Measurements from ENCODE around the gene NR4A1.

Gene NR4A1

DNA sequence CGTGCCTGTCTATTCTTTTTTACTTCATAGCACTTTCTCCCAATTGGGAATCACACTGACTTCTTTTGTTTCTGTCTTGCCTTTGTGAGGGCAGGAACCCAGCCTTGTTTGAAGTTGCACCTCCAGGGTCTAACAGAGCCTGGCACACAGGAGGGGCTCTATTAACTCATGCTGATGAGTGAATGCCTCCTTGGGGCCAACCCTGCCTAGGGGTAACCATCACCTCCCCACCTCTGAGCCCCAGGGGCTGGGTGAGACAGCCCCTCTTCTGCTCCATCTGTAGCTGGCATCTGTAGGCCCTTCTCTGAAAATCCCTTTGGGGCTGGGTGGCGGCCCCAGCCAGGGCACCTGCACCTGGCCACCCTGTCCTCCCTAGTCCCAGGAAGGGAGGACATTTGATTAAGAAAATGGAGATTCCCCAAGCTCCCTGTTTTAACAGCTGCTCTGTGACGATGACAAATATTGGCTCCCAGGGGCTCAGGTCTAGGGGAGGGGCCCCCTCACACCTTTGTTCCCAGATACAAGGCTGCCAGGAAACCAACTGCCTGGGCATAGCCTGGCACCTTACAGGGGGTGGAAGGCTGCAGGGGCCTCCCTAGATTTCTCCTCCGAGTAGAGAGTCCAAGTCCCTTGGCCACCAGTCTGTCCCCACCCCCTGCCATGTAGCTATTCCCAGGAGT lies 32.7 kb upstream of the NR4A1 start:
- H3K36me3 ChIP-seq (ENCODE audit: control insufficient read depth in 5 of 5, insufficient read depth in 5 of 5, low read length in 5 of 5) = peaks cover 0 to 16% (median 9%) of the 10 kb centered on the region in 5 donors
- no peaks in the 10 kb centered on the region for H3K9me3 ChIP-seq (ENCODE audit: control insufficient read depth in 5 of 5, low read length in 5 of 5)
- H3K9ac ChIP-seq (ENCODE audit: low read length in 5 of 5) = no peak overlapping the region
- no peak overlapping the region for H3K27ac ChIP-seq (ENCODE audit: low read depth, low read length)
- no peak overlapping the region for H3K4me3 ChIP-seq (ENCODE audit: low read depth in 1 of 5, low read length in 5 of 5)
- peaks cover 0 to 17% (median 10%) of the 10 kb centered on the region in 5 donors for H3K4me1 ChIP-seq (ENCODE audit: control insufficient read depth in 5 of 5, insufficient read depth in 5 of 5, low read length in 5 of 5)
- H3K27me3 ChIP-seq (ENCODE audit: control insufficient read depth in 5 of 5, insufficient read depth in 4 of 5, low read length in 5 of 5) = peaks cover 0 to 3% (median 0%) of the 10 kb centered on the region in 5 donors

DNA sequence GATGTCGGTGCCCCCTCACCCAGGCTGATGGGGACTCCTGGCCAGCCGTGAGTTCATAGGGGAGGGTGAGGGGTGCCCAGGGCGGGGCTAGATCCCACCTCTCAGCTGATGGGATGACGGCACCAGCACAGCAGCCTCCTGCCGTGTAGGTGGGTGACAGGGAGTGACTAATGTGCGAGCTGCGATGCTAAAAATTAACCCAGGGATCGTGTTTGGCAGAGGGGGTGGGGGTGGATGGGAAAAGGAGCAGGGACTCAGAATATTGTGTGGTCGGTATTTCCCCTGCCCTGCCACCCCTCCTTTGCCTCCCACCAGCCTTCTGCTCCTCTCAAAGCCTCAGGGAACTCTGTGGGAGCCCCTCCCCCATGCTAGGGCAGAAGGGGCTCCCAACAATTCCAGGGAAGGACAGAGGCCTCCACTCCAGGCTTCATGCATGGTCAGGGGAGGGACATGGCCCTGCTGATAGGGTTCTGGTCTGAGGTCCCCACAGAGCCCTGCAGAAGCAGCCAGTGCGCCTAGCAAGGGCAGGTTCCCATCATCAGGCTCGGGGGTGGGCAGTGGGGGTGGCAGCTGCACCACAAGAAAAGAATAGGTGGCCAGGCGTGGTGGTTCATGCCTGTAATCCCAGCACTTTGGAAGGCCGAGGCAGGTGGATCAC lies 32.0 kb upstream of the NR4A1 start:
- Histone ChIP-seq H3K27me3 (ENCODE audit: control insufficient read depth in 5 of 5, insufficient read depth in 4 of 5, low read length in 5 of 5) (peaks cover 0 to 3% (median 0%) of the 10 kb centered on the region in 5 donors), H3K4me3 (ENCODE audit: low read depth in 1 of 5, low read length in 5 of 5) (no peak overlapping the region), H3K9me3 (ENCODE audit: control insufficient read depth in 5 of 5, low read length in 5 of 5) (no peaks in the 10 kb centered on the region), H3K4me1 (ENCODE audit: control insufficient read depth in 5 of 5, insufficient read depth in 5 of 5, low read length in 5 of 5) (peaks cover 0 to 23% (median 16%) of the 10 kb centered on the region in 5 donors), H3K27ac (ENCODE audit: low read depth, low read length) (no peak overlapping the region), H3K9ac (ENCODE audit: low read length in 5 of 5) (no peak overlapping the region), H3K36me3 (ENCODE audit: control insufficient read depth in 5 of 5, insufficient read depth in 5 of 5, low read length in 5 of 5) (peaks cover 0 to 10% (median 3%) of the 10 kb centered on the region in 5 donors)

DNA sequence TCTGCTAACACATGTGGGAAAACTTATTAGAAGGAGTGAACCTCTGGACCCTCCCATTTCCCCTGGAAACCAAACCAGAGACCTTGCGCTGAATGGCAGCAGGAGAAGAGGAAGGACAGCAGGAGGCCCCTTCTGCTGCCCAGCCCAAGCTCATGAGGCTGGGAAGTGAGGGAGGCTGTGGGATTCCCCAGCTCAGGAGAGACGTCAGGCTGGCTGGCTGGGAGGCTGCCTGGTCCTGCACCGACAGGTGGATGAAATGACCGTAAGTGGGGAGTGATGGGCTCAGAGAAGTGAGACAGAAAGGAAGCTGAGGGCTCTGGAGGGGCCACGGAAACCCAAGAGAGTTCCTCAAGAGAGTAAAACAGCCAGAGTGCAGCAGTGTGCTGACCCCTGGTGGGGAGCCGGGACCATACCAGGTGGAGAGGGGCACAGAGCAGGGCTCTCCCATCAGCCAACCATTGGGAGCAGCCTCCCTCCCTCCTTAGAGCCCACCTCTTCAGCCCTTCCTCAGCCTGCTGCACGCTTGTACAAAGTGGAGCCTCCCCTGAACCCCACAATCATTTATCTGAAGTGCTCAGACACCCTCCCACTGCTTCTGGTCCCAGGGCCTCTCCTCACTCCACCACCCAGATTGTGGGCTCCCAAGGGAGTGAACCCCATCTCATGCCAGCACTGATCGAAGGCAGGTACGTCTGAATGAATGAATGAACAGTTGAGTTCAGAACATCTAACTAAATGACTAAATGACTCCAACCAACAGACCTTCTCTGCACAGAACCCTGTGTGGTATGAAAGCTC lies 30.5 kb upstream of the NR4A1 start:
- Histone ChIP-seq H3K9me3 (ENCODE audit: control insufficient read depth in 5 of 5, low read length in 5 of 5) (no peaks in the 10 kb centered on the region), H3K4me1 (ENCODE audit: control insufficient read depth in 5 of 5, insufficient read depth in 5 of 5, low read length in 5 of 5) (peaks cover 0 to 38% (median 28%) of the 10 kb centered on the region in 5 donors), H3K27ac (ENCODE audit: low read depth, low read length) (no peak overlapping the region), H3K36me3 (ENCODE audit: control insufficient read depth in 5 of 5, insufficient read depth in 5 of 5, low read length in 5 of 5) (peaks cover 0 to 3% (median 0%) of the 10 kb centered on the region in 5 donors), H3K9ac (ENCODE audit: low read length in 5 of 5) (no peak overlapping the region), H3K4me3 (ENCODE audit: low read depth in 1 of 5, low read length in 5 of 5) (no peak overlapping the region), H3K27me3 (ENCODE audit: control insufficient read depth in 5 of 5, insufficient read depth in 4 of 5, low read length in 5 of 5) (peaks cover 0 to 3% (median 0%) of the 10 kb centered on the region in 5 donors)

DNA sequence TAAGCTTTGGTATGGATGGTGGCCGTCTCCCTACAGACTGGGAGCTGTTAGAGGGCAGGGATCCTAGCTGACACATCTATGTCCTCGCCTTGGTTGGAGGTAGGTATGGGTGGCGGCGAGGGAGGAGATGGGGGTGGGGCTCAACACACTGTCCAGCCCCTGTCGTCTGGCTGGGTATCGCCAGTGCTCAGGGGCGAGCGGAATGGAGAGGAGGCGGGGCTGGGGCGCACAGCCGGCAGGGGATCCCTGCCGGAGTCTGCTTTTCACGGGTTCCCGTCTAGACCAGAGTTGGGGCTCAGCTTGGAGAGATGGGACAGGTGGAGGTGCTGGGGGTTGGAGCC lies 28.4 kb upstream of the NR4A1 start:
- Histone ChIP-seq H3K27ac (ENCODE audit: low read depth, low read length) (no peak overlapping the region), H3K36me3 (ENCODE audit: control insufficient read depth in 5 of 5, insufficient read depth in 5 of 5, low read length in 5 of 5) (no peaks in the 10 kb centered on the region), H3K27me3 (ENCODE audit: control insufficient read depth in 5 of 5, insufficient read depth in 4 of 5, low read length in 5 of 5) (peaks cover 0 to 3% (median 0%) of the 10 kb centered on the region in 5 donors), H3K4me3 (ENCODE audit: low read depth in 1 of 5, low read length in 5 of 5) (peak overlapping the region in 4 of 5 donors; percentile 51 to 66 (median 60)), H3K4me1 (ENCODE audit: control insufficient read depth in 5 of 5, insufficient read depth in 5 of 5, low read length in 5 of 5) (peaks cover 0 to 42% (median 31%) of the 10 kb centered on the region in 5 donors), H3K9me3 (ENCODE audit: control insufficient read depth in 5 of 5, low read length in 5 of 5) (no peaks in the 10 kb centered on the region), H3K9ac (ENCODE audit: low read length in 5 of 5) (peak overlapping the region in 3 of 5 donors; percentile 7 to 58 (median 20))

DNA sequence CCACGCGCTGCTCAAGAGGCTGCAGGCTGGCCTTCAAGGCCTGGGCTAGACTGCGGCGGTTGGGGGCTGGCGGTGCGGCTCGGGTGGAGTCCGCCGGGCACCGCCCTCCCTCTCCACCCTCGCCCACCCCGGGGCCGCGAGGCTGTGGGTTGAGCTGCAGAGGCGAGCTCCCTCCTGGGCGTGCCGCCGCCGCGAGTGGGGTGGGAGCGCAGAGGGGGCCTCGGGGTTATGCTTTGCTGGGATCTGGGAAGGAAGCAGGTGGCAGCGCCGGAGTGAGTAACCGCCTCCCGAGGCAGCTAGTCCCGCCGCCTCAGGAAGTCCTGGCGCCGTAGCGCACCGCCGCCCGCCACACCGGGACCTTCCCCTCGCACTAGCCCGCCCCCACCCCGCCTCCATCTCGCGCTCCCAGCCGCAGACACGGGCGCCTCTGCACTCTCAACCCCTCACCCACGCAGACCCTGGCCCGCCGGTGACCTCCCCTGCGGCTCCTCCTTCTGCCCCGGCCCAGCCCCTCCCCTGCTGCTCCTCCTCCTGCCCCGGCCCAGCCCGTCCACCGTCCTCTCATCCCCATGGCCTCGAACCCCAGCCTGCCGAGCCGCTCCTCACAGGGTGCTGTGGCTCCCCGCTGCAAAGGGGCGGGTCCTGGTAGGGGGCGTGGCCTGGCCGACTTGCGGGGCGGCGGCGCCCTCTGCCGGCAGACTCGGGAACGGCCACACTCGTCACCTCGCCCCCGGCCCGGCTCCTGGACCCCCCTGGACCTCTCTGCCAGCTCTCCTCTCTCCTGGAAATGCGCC lies 27.9 kb upstream of the NR4A1 start:
- Histone ChIP-seq H3K9ac (ENCODE audit: low read length in 5 of 5) (peak overlapping the region in 4 of 5 donors; percentile 21 to 66 (median 58)), H3K36me3 (ENCODE audit: control insufficient read depth in 5 of 5, insufficient read depth in 5 of 5, low read length in 5 of 5) (no peaks in the 10 kb centered on the region), H3K4me1 (ENCODE audit: control insufficient read depth in 5 of 5, insufficient read depth in 5 of 5, low read length in 5 of 5) (peaks cover 0 to 42% (median 31%) of the 10 kb centered on the region in 5 donors), H3K27ac (ENCODE audit: low read depth, low read length) (no peak overlapping the region), H3K9me3 (ENCODE audit: control insufficient read depth in 5 of 5, low read length in 5 of 5) (no peaks in the 10 kb centered on the region), H3K27me3 (ENCODE audit: control insufficient read depth in 5 of 5, insufficient read depth in 4 of 5, low read length in 5 of 5) (peaks cover 0 to 3% (median 0%) of the 10 kb centered on the region in 5 donors), H3K4me3 (ENCODE audit: low read depth in 1 of 5, low read length in 5 of 5) (peak overlapping the region in 4 of 5 donors; percentile 51 to 66 (median 60))

DNA sequence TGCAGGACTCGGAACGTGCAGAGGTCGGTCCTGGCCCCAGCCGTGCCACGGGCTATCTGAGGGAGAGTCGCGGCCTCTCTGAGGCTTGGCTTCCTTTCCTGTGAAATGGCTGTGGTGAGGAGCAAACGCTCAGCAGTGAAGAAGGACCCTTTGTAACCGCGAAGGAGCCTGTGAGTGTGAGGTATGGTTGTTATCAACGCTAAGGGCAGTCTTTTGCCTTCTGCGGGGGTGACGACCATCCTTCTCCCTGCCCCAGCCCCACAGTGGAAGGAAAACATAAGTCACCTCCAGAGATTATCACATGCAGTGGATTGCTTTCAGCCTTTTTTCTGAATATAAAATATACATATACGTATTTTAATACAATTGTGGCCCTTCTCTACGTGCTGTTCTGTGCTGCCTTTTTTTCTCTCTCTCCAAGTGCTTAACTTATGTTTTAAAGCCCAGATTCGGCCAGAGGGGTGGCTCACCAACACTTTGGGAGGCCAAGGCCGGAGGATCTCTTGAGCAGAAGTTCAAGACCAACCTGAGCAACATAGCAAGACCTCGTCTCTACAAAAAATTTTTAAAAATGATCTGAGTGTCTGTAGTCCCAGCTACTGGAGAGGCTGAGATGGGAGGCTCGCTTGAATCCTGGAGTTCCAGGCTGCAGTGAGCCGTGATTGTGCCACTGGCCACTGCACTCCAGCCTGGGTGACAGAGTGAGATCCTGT lies 27.1 kb upstream of the NR4A1 start:
- H3K4me1 ChIP-seq (ENCODE audit: control insufficient read depth in 5 of 5, insufficient read depth in 5 of 5, low read length in 5 of 5) = peaks cover 0 to 42% (median 31%) of the 10 kb centered on the region in 5 donors

DNA sequence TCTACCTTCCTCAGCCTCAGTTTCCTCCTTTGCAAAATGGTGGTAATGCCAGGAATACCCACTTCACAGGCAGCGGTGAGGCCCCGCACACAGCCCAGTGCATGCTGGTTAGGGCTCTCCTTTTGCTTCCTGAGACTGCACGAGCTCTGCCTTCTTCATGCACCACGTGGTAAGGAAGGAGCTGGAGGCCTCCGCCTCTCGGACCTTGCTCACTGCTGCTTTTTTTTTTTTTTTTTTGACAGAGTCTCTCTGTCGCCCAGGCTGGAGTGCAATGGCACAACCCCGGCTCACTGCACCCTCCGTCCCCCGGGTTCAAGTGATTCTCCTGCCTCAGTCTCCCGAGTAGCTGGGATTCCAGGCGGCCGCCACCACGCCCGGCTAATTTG lies 26.4 kb upstream of the NR4A1 start:
- no peaks in the 10 kb centered on the region for H3K9me3 ChIP-seq (ENCODE audit: control insufficient read depth in 5 of 5, low read length in 5 of 5)
- H3K4me3 ChIP-seq (ENCODE audit: low read depth in 1 of 5, low read length in 5 of 5) = peak overlapping the region in 2 of 5 donors; percentile 26 to 57
- H3K4me1 ChIP-seq (ENCODE audit: control insufficient read depth in 5 of 5, insufficient read depth in 5 of 5, low read length in 5 of 5) = peaks cover 0 to 42% (median 31%) of the 10 kb centered on the region in 5 donors
- peak overlapping the region in 1 of 5 donors; percentile 71 for H3K9ac ChIP-seq (ENCODE audit: low read length in 5 of 5)
- peak overlapping the region; percentile 55 for H3K27ac ChIP-seq (ENCODE audit: low read depth, low read length)
- H3K36me3 ChIP-seq (ENCODE audit: control insufficient read depth in 5 of 5, insufficient read depth in 5 of 5, low read length in 5 of 5) = no peaks in the 10 kb centered on the region
- H3K27me3 ChIP-seq (ENCODE audit: control insufficient read depth in 5 of 5, insufficient read depth in 4 of 5, low read length in 5 of 5) = peaks cover 0 to 3% (median 0%) of the 10 kb centered on the region in 5 donors

More for the DNA sequence above, 27.1 kb upstream of the NR4A1 start:
- H3K27me3 ChIP-seq (ENCODE audit: control insufficient read depth in 5 of 5, insufficient read depth in 4 of 5, low read length in 5 of 5) = peaks cover 0 to 3% (median 0%) of the 10 kb centered on the region in 5 donors
- no peaks in the 10 kb centered on the region for H3K9me3 ChIP-seq (ENCODE audit: control insufficient read depth in 5 of 5, low read length in 5 of 5)
- H3K9ac ChIP-seq (ENCODE audit: low read length in 5 of 5) = peak overlapping the region in 4 of 5 donors; percentile 21 to 66 (median 58)
- H3K27ac ChIP-seq (ENCODE audit: low read depth, low read length) = no peak overlapping the region
- H3K36me3 ChIP-seq (ENCODE audit: control insufficient read depth in 5 of 5, insufficient read depth in 5 of 5, low read length in 5 of 5) = no peaks in the 10 kb centered on the region
- H3K4me3 ChIP-seq (ENCODE audit: low read depth in 1 of 5, low read length in 5 of 5) = peak overlapping the region in 4 of 5 donors; percentile 51 to 66 (median 60)

DNA sequence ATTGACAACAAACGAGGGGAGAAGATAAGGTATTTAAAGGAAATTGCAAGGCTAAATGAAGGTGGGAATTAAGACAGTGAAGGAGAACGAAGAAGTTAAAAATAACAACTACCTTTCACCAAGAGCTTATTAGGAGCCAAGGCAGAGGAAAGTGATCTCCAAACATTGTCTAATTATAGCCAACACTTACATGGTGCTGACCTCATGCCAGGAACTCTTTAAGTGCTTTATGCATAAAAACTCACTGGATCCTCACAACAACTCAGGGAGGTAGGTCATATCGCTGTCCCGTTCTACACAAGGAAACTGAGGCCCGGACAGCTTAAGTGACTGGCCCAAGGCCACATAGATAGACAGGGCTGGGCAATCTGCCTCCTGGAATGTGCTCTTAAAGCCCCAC lies 25.0 kb upstream of the NR4A1 start:
- Histone ChIP-seq H3K4me1 (ENCODE audit: control insufficient read depth in 5 of 5, insufficient read depth in 5 of 5, low read length in 5 of 5) (peaks cover 0 to 35% (median 28%) of the 10 kb centered on the region in 5 donors), H3K9ac (ENCODE audit: low read length in 5 of 5) (no peak overlapping the region), H3K27ac (ENCODE audit: low read depth, low read length) (no peak overlapping the region), H3K9me3 (ENCODE audit: control insufficient read depth in 5 of 5, low read length in 5 of 5) (no peaks in the 10 kb centered on the region), H3K36me3 (ENCODE audit: control insufficient read depth in 5 of 5, insufficient read depth in 5 of 5, low read length in 5 of 5) (no peaks in the 10 kb centered on the region), H3K4me3 (ENCODE audit: low read depth in 1 of 5, low read length in 5 of 5) (no peak overlapping the region), H3K27me3 (ENCODE audit: control insufficient read depth in 5 of 5, insufficient read depth in 4 of 5, low read length in 5 of 5) (peaks cover 0 to 3% (median 0%) of the 10 kb centered on the region in 5 donors)
